Measurements from ENCODE around the gene HNRNPAB. TPM values are rescaled to one million over a fixed set of nuclear protein-coding genes. Genes with fewer than 3 reads are reported as not detected.

HNRNPAB gene
- total and polyA plus RNA-seq, 2 donors (not counting 3 experiments of a cell fraction or from before 2014, with no cell fraction given): 207 to 309 TPM

DNA sequence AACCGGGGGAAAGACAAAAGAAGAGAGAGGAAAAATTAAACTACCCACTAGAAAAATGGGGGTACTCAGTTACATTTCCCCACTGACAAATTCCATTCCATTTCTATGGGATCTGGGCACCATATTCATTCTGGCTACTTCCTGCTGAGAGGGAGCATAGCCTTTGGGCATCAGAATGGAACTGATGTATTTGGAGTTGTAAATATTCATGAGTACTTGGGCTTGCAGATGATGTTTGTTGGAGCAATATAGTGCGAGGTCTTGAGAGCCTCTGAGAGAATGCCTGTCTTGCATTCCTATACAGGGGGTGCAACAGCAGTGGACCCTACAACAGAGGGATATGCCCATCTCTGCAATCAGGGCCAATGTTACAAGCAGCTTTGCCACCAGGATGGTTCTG is 33.9 kb upstream of the HNRNPAB start:
- no peak for FAIRE-seq
- H3K79me2 ChIP-seq (ENCODE audit: control insufficient read depth, insufficient read depth, low read length): no peaks in the 10 kb centered on the region
- no peak for DNase-seq (ENCODE audit: low read depth, low spot score)
- ChIA-PET POLR2A (no interaction called here), CTCF (no interaction called here)
- intact Hi-C loops (cut with micrococcal nuclease): no loop called here
- no peak overlapping the region for H2AFZ ChIP-seq (ENCODE audit: low read depth, low read length)
- H3K27ac ChIP-seq (ENCODE audit: insufficient read depth, low read depth, low read length): no peak overlapping the region
- no peak overlapping the region for H3K4me2 ChIP-seq (ENCODE audit: insufficient read depth, low read length)
- H3K9ac ChIP-seq (replicated peaks; ENCODE audit: extremely low read depth, insufficient read depth, low read length): no peak overlapping the region
- no peak overlapping the region for H3K4me3 ChIP-seq (replicated peaks in 1 of 3; ENCODE audit: insufficient read depth in 1 of 3, low read depth in 1 of 3, low read length in 3 of 3)
- no peaks in the 10 kb centered on the region for H3K4me1 ChIP-seq (ENCODE audit: control insufficient read depth, extremely low read depth, insufficient read depth, low read length)
- H3K27me3 ChIP-seq (ENCODE audit: control insufficient read depth in 2 of 2, insufficient read depth in 2 of 2, low read length in 2 of 2): peaks cover 4 to 7% of the 10 kb centered on the region in 2 experiments
- no TSS peak for BruUV-seq (replicated peaks)
- no peaks in the 10 kb centered on the region for H3K36me3 ChIP-seq (ENCODE audit: control insufficient read depth in 2 of 2, extremely low read depth in 1 of 2, insufficient read depth in 2 of 2, low read length in 2 of 2)
- no peaks in the 10 kb centered on the region for H3K9me3 ChIP-seq (replicated peaks; ENCODE audit: control insufficient read depth, insufficient read depth, low read length)
- no peaks in the 10 kb centered on the region for H4K20me1 ChIP-seq (replicated peaks; ENCODE audit: control insufficient read depth, extremely low read depth, insufficient read depth, low read length)
- H3K9me1 ChIP-seq (replicated peaks; ENCODE audit: control insufficient read depth, extremely low read depth, insufficient read depth, low read length): no peaks in the 10 kb centered on the region
- TF ChIP-seq, protein P1, sequence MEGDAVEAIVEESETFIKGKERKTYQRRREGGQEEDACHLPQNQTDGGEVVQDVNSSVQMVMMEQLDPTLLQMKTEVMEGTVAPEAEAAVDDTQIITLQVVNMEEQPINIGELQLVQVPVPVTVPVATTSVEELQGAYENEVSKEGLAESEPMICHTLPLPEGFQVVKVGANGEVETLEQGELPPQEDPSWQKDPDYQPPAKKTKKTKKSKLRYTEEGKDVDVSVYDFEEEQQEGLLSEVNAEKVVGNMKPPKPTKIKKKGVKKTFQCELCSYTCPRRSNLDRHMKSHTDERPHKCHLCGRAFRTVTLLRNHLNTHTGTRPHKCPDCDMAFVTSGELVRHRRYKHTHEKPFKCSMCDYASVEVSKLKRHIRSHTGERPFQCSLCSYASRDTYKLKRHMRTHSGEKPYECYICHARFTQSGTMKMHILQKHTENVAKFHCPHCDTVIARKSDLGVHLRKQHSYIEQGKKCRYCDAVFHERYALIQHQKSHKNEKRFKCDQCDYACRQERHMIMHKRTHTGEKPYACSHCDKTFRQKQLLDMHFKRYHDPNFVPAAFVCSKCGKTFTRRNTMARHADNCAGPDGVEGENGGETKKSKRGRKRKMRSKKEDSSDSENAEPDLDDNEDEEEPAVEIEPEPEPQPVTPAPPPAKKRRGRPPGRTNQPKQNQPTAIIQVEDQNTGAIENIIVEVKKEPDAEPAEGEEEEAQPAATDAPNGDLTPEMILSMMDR (IDR thresholded peaks at IDR 0.05; ENCODE audit: extremely low read depth in 1 of 2, insufficient read depth in 1 of 2, low read depth in 1 of 2, low read length in 2 of 2): no peak
- TF ChIP-seq POLR2A (IDR thresholded peaks at IDR 0.05; ENCODE audit: low read depth, low read length) (no peak), GATA2 (IDR thresholded peaks at IDR 0.05; ENCODE audit: insufficient read depth, insufficient read length, low read depth, low read length) (no peak), JUN (IDR thresholded peaks at IDR 0.05; ENCODE audit: borderline replicate concordance, insufficient read depth, insufficient read length, low read depth) (no peak), FOS (IDR thresholded peaks at IDR 0.05; ENCODE audit: borderline replicate concordance, insufficient read depth, low read length) (no peak), EZH2 (IDR thresholded peaks at IDR 0.05; ENCODE audit: borderline replicate concordance, low read depth, low read length, severe bottlenecking) (no peak), MYC (IDR thresholded peaks at IDR 0.05; ENCODE audit: low read depth, low read length) (no peak), POLR2AphosphoS5 (IDR thresholded peaks at IDR 0.05; ENCODE audit: insufficient read depth, low read depth, low read length) (no peak)
- TF ChIP-seq, protein P2, sequence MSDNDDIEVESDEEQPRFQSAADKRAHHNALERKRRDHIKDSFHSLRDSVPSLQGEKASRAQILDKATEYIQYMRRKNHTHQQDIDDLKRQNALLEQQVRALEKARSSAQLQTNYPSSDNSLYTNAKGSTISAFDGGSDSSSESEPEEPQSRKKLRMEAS (IDR thresholded peaks at IDR 0.05; ENCODE audit: insufficient read depth, insufficient read length): no peak
- dilution Hi-C loops (cut with MboI; ENCODE audit: extremely low pct_ligation_motif_present, low sequenced_read_pairs): no loop called here
